NT2/D1 (cell line): Measurements from ENCODE around the gene PRSS38.
A peak's percentile ranks its signal among the peaks of the same experiment; 100 is the strongest.

ENCODE experiments used
- DNase-seq: peaks from one replicate; pipeline ENCODE4 v3.0.0-alpha.2; 2011; ENCODE audit warnings: low read depth, low spot score
- H3K27me3 ChIP-seq: 2 replicates; pipeline ENCODE4 v1.6.0; 2011; ENCODE audit warnings: mild to moderate bottlenecking; ENCODE audit not compliant: insufficient read length, insufficient read depth
- H3K36me3 ChIP-seq: 2 replicates; pipeline ENCODE4 v1.6.1; 2011; ENCODE audit warnings: mild to moderate bottlenecking, low read length, mixed read lengths; ENCODE audit not compliant: insufficient read depth, insufficient read length
- H3K4me1 ChIP-seq: 2 replicates; pipeline ENCODE4 v1.5.1; 2011; ENCODE audit not compliant: insufficient read depth, insufficient read length
- H3K4me3 ChIP-seq: 2 replicates; pipeline ENCODE4 v1.5.1; 2011; ENCODE audit warnings: low read depth; ENCODE audit not compliant: insufficient read length
- H3K9ac ChIP-seq: 2 replicates; pipeline ENCODE4 v1.6.0; 2011; ENCODE audit warnings: low read depth; ENCODE audit not compliant: insufficient read length
- H3K9me3 ChIP-seq: 2 replicates; pipeline ENCODE4 v1.5.1; 2011; ENCODE audit warnings: mild to moderate bottlenecking, low read length; ENCODE audit not compliant: insufficient read depth
- SUZ12 ChIP-seq: IDR thresholded peaks from 2 replicates; pipeline ENCODE4 v1.6.1; 2011; ENCODE audit not compliant: insufficient read length, insufficient read depth; ENCODE audit errors: extremely low read depth
- YY1 ChIP-seq: IDR thresholded peaks from 2 replicates; pipeline ENCODE4 v1.6.1; 2011; ENCODE audit not compliant: insufficient read length, insufficient read depth
- ZNF274 ChIP-seq: IDR thresholded peaks from 2 replicates; pipeline ENCODE4 v1.6.1; 2011; ENCODE audit warnings: mild to moderate bottlenecking, low read depth, low read length

The PRSS38 gene

GRCh38 chr1:227769047-227769935, 46.2 kb upstream of the PRSS38 start:
- Histone ChIP-seq H3K9me3 (no peaks in the 10 kb centered on the region), H3K36me3 (peaks cover 86% of the 10 kb centered on the region), H3K27me3 (no peaks in the 10 kb centered on the region), H3K4me1 (peaks cover 10% of the 10 kb centered on the region), H3K4me3 (no peak overlapping the region), H3K9ac (no peak overlapping the region)
- no peak for DNase-seq
- TF ChIP-seq SUZ12 (no peak), YY1 (no peak), ZNF274 (no peak)

- Histone ChIP-seq H3K4me3 (no peak overlapping the region), H3K4me1 (peaks cover 14% of the 10 kb centered on the region), H3K36me3 (peaks cover 91% of the 10 kb centered on the region), H3K9me3 (no peaks in the 10 kb centered on the region), H3K9ac (no peak overlapping the region), H3K27me3 (no peaks in the 10 kb centered on the region)
- DNase-seq, result no peak
- TF ChIP-seq SUZ12 (no peak), YY1 (no peak), ZNF274 (no peak)
Observed at GRCh38 chr1:227769936-227770494, 45.5 kb upstream of the PRSS38 start.

GRCh38 chr1:227770812-227771211, 44.7 kb upstream of the PRSS38 start:
- Histone ChIP-seq H3K27me3 (no peaks in the 10 kb centered on the region), H3K4me3 (no peak overlapping the region), H3K4me1 (peaks cover 13% of the 10 kb centered on the region), H3K36me3 (peaks cover 90% of the 10 kb centered on the region), H3K9ac (no peak overlapping the region), H3K9me3 (no peaks in the 10 kb centered on the region)
- TF ChIP-seq ZNF274 (no peak), YY1 (no peak), SUZ12 (no peak)
- DNase-seq, result no peak

GRCh38 chr1:227771326-227771725, 44.1 kb upstream of the PRSS38 start:
- Histone ChIP-seq H3K36me3 (peaks cover 88% of the 10 kb centered on the region), H3K9ac (no peak overlapping the region), H3K9me3 (no peaks in the 10 kb centered on the region), H3K4me3 (no peak overlapping the region), H3K27me3 (no peaks in the 10 kb centered on the region), H3K4me1 (peaks cover 9% of the 10 kb centered on the region)
- DNase-seq, result no peak
- TF ChIP-seq SUZ12 (no peak), YY1 (no peak), ZNF274 (no peak)

DNA sequence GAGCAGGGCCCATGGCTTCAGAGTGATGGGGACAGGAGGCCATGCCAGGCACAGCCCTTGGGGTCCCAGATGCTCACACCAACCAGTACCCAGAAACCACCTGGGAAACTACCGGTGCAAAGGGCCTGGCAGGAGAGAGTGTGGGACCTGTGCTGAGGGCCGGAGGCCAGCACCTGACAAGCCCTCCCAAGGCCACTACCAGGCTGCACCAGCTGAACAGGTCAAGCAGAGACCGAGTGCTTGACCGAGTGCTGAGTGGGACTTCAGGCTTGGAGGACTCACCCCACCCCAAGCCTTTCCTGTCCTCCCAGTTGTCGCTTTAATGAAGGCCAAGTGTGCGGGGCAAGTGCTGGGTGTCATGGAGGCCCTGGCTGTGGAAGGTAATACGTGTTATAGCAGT, 43.7 kb upstream of the PRSS38 start:
- Histone ChIP-seq H3K9ac (no peak overlapping the region), H3K36me3 (peaks cover 84% of the 10 kb centered on the region), H3K4me3 (no peak overlapping the region), H3K9me3 (no peaks in the 10 kb centered on the region), H3K27me3 (no peaks in the 10 kb centered on the region), H3K4me1 (peaks cover 8% of the 10 kb centered on the region)
- no peak for DNase-seq
- no peak for TF ChIP-seq SUZ12

- H3K4me3 ChIP-seq, result no peak overlapping the region
- H3K27me3 ChIP-seq, result no peaks in the 10 kb centered on the region
- H3K9ac ChIP-seq, result peak overlapping the region; percentile 35
- H3K36me3 ChIP-seq, result peaks cover 74% of the 10 kb centered on the region
- TF ChIP-seq ZNF274, result no peak
- no peak for DNase-seq
- H3K4me1 ChIP-seq, result peaks cover 8% of the 10 kb centered on the region
- no peaks in the 10 kb centered on the region for H3K9me3 ChIP-seq
Observed at GRCh38 chr1:227773558-227773957, 41.9 kb upstream of the PRSS38 start.

DNA sequence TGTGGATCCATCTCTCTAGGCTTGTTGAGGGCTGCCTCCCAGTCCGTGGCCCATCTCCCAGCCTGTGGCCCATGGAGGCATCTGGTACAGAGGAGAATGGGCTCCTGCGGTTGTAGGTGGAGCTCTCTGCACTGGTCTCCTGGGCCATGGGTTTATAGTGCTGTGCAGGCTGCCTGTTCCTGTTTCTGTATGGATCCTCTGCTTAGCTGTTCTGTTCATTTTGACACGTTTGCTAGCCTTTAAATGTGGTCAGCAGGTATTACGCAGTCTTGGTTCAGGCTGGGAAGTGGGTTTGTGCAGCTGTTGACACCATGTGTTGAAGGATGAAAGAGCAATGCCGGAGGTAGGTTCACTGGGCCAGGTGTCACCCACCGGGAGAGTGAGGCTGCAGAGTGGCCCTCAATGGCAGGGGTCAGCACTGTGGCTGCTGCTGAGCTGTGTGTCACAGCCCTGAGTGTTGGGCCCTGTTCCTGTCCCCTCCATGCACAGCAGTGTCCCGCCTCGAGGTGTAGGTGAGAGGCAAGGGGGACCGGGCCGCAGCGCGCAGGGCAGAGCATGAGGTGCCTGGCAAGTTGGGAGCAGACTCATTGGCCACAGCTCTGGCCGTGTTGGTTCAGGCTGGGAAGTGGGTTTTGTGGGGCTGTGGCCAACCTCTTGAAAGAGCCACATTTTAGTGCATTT, 41.3 kb upstream of the PRSS38 start:
- Histone ChIP-seq H3K4me3 (no peak overlapping the region), H3K4me1 (peaks cover 8% of the 10 kb centered on the region), H3K9me3 (no peaks in the 10 kb centered on the region), H3K36me3 (peaks cover 74% of the 10 kb centered on the region), H3K9ac (no peak overlapping the region), H3K27me3 (no peaks in the 10 kb centered on the region)
- DNase-seq, result no peak
- TF ChIP-seq SUZ12 (no peak), YY1 (no peak), ZNF274 (no peak)
